NCI-H460 (cell line): ENCODE data around the gene MYH14. TPM values are rescaled to one million over a fixed set of nuclear protein-coding genes. Genes with fewer than 3 reads are reported as not detected.

Experiments used
- DNase-seq: peaks from one replicate; pipeline ENCODE4 v3.0.0-alpha.2; 2016; ENCODE audit warnings: low read depth; ENCODE audit errors: extremely low read depth
- total RNA-seq: library from RNA; depleted of rRNA; stranded (reverse); fragments of >200 nt; shearing (Covaris generic); gene quantifications from 2 replicates; pipeline ENCODE4 v1.2.3, GENCODE V29; 2014

Gene MYH14
- total RNA-seq, 1 experiment from 2014 or later = 3.0 TPM

GRCh38 chr19:50252111-50252886 lies 48.9 kb downstream of the MYH14 start:
- DNase-seq = no peak

- no peak for DNase-seq
These were observed 49.5 kb downstream of the MYH14 start for GRCh38 chr19:50252887-50253268.

- DNase-seq = no peak
These were observed 51.7 kb downstream of the MYH14 start for GRCh38 chr19:50255115-50255514.

- no peak for DNase-seq
These were observed 53.7 kb downstream of the MYH14 start for GRCh38 chr19:50257141-50257540.

DNA sequence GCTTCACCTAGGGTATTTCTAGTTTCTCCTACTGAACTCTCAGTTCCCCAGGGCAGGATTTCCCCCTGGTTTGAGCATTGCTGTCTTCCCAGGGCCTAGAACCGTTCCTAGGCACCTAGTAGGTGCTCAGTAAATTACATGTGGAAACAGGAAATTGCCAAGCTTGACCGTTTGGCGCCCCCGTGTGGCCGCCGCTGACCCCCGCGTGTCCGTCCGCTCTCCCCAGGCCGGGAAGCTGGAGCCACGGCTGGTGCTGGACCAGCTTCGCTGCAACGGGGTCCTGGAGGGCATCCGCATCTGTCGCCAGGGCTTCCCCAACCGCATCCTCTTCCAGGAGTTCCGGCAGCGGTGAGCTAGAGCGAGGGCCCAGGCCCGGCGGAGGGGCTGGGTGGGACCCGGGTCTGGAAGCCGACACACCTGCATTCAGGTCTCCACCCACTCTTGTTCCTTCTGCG lies 55.5 kb downstream of the MYH14 start:
- no peak for DNase-seq

GRCh38 chr19:50261446-50261970 lies 58.1 kb downstream of the MYH14 start:
- DNase-seq = no peak

- no peak for DNase-seq
These were observed 59.8 kb downstream of the MYH14 start for GRCh38 chr19:50263176-50263575.

GRCh38 chr19:50264483-50265186 lies 61.2 kb downstream of the MYH14 start:
- DNase-seq = no peak

DNA sequence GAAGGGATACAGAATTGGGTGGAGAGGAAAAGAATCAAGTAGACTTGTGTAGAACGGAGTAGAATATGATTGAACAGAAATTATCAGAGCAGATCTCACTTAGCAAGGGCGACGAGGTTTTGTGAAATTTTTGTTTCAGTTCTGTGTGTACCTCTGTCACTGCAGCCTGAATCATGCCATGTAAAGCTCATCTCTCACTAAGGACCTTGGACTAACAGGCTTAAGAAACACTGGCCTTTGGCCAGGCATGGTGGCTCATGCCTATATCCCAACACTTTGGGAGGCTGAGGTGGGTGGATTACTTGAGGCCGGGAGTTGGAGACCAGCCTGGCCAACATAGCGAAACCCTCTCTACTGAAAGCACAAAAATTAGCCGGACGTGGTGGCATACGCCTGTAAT lies 62.6 kb downstream of the MYH14 start:
- no peak for DNase-seq

DNA sequence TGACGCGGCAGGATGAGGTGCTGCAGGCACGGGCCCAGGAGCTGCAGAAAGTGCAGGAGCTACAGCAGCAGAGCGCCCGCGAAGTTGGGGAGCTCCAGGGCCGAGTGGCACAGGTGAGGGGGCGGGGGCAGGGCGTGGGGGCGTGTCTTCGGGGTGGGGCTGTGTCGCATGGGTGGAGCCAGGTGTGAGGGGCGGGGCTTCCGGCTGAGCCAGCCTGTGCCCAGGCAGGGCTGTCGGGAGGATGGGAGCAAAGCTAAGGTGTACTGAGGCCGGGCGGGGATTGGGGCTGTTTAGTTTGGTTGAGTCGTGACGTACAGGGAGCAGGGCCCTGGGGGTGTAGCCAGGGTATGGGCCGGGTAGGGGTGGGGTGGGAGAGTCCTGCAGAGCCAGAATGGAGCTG lies 63.5 kb downstream of the MYH14 start:
- no peak for DNase-seq

DNA sequence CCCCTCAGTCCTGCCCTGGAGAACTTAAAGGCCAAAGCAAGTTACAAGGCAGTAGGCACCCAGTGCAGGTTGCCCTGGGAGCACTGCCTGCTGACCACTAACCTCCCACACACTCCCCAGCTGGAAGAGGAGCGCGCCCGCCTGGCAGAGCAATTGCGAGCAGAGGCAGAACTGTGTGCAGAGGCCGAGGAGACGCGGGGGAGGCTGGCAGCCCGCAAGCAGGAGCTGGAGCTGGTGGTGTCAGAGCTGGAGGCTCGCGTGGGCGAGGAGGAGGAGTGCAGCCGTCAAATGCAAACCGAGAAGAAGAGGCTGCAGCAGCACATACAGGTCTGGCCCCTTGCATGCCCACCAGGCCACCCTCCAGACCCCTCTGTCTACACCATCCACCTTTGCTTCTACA lies 64.6 kb downstream of the MYH14 start:
- DNase-seq = no peak

DNA sequence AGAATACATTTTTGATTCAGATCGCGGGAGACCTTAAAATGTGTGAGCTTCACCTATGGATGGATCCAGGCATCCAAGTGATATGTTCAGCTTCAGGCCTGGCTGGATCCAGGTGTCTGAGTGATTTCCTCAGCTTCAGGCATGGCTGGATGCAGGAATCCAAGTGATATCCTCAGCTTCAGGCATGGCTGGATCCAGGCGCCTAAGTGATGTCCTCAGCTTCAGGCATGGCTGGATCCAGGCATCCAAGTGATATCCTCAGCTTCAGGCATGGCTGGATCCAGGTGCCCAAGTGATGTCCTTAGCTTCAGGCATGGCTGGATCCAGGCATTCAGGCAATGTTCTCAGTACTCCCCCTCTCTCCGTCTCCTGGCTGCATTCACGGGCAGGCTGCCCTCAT lies 65.1 kb downstream of the MYH14 start:
- DNase-seq = no peak

DNA sequence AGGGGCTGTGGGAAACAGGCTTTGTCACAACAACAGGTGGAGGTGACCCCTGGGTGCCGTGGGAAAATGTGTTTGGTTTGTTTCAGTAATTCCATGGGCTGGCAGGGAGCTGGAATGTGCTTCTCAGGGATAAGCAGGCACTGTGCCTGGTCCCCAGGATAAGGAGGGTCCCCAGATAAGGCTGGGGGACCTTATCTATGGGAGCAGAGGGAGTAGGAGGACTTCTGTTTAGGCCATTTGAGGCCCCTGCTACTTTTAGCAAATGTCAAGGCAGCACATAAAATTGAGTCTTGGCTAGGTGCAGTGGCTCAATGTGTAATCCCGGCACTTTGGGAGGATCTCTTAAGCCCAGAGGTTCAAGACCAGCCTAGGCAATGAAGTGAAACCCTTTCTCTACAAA lies 66.2 kb downstream of the MYH14 start:
- DNase-seq = no peak

DNA sequence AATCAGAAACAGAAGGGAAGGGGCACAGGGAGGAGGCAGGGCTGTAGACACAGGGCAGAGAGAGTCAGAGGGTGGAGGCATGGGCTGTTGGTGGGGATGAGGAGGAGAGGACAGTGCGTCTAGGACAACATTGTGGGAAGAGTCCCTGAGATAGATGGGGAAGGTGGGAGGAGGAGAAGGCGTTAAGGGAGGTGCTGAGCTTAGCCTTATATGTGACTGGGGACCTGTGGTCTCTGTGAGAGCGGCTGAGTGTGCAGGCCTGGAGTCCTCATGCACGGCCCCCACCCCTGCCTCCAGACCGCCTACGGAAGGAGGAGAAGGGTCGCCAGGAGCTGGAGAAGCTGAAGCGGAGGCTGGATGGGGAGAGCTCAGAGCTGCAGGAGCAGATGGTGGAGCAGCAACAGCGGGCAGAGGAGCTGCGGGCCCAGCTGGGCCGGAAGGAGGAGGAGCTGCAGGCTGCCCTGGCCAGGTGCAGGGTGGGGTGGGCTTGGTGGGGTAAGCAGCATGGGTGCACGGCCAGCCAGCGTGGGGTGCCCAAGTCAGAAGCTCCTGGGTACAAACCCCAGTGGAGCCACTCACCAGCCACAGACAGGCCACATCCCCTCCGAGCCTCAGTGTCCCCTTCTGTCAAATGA lies 69.0 kb downstream of the MYH14 start:
- DNase-seq = no peak

DNA sequence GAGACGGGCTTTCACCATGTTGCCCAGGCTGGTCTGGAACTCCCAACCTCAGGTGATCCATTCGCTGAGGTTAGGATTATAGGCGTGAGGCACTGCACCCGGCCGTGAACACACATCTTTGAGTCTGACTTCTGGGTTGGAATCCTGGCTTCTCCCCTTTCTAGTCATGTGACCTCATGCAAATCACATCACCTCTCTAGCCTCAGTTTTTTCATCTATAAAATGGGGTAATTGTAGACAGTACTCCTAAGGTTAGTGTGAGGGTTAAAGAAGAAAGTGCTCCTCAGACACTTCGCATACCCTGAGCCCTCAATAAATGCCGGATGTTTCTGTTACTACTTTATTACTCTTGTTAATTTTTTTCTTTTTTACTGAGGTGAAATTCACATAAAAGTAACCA lies 70.4 kb downstream of the MYH14 start:
- no peak for DNase-seq

GRCh38 chr19:50275577-50276368 lies 72.4 kb downstream of the MYH14 start:
- no peak for DNase-seq

DNA sequence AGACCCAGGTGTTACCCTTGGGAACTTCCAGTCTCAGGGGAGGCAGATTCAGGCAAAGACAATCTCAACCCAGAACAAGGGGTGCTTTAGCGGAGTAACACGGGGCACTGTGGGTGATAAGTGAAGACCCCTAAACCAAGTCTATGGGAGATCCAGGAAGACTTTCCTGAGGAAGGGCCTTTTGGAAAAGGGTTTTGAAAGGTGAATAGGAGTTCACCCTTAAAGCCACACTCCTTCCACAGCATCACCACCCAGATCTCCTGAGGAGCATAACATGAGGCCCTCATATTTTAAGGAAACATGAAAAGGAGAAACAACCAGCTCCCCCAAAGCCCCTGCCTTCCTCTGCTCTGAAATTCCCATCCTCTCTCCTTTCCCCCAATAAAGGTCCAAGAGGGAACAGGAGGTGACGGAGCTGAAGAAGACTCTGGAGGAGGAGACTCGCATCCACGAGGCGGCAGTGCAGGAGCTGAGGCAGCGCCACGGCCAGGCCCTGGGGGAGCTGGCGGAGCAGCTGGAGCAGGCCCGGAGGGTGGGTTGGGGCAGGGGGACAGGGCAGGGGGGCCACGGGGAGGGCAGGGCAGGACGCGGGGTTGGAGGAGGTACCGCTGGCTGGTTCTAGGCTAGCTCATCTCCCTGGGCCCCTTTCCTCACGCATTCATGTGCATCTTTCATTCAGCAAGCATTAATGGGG lies 73.1 kb downstream of the MYH14 start:
- no peak for DNase-seq

- no peak for DNase-seq
These were observed 74.7 kb downstream of the MYH14 start for GRCh38 chr19:50277966-50278580.

GRCh38 chr19:50280074-50280473 lies 76.7 kb downstream of the MYH14 start:
- DNase-seq = no peak

DNA sequence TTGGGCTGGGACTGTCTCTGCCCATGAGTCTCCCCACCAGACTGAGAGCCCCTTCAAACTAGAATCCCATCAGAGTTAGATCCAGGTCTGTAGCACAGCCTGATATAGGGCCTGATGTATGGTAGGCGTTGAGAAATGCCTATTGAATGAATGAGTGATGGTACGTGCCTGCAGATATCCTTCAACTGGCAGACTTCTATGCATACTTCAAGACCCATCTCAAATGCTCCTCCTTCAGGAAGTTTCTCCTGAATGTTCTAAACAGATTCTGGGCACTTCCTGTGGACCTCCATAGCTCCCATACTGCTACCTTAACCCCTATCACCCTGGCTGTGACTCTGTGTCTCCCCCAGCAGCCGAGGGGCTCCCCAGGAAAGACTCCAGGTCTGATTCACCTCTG lies 77.6 kb downstream of the MYH14 start:
- DNase-seq = no peak
